GM21576 (cell line): ENCODE measurements around the gene HYDIN.

Experiments
- ATAC-seq: cut with Tn5 transposase; IDR thresholded peaks from one replicate; pipeline ENCODE4 v1.9.1; 2021; ENCODE audit warnings: mild to moderate bottlenecking, moderate library complexity; ENCODE audit not compliant: unreplicated experiment

The HYDIN gene

GRCh38 chr16:70769131-70769530 is 461.4 kb downstream of the HYDIN start:
- ATAC-seq = no peak

- no peak for ATAC-seq
Observed at GRCh38 chr16:70768203-70768580, 462.3 kb downstream of the HYDIN start.

GRCh38 chr16:70767377-70768202 is 462.9 kb downstream of the HYDIN start:
- no peak for ATAC-seq

- ATAC-seq = no peak
Observed at GRCh38 chr16:70766658-70767057, 463.9 kb downstream of the HYDIN start.

- no peak for ATAC-seq
Observed at GRCh38 chr16:70766176-70766575, 464.3 kb downstream of the HYDIN start.

GRCh38 chr16:70765491-70765890 is 465.0 kb downstream of the HYDIN start:
- ATAC-seq = no peak

- ATAC-seq = no peak
Observed at GRCh38 chr16:70764632-70765031, 465.9 kb downstream of the HYDIN start.

GRCh38 chr16:70760221-70760620 is 470.3 kb downstream of the HYDIN start:
- ATAC-seq = no peak

GRCh38 chr16:70759666-70760065 is 470.9 kb downstream of the HYDIN start:
- no peak for ATAC-seq

GRCh38 chr16:70758786-70759185 is 471.7 kb downstream of the HYDIN start:
- ATAC-seq = no peak
